Kidney (tissue), 14 donors: Measurements from ENCODE around the gene EPAS1. TPM values are rescaled to one million over a fixed set of nuclear protein-coding genes. Genes with fewer than 3 reads are reported as not detected.

ENCODE experiments used
- DNase-seq, 5 donors: peaks; one replicate each; pipeline ENCODE4 v3.0.0-alpha.2; 2013 to 2020
- FAIRE-seq: peaks from 2 replicates; lab custom pipeline; 2012; peaks lifted over from hg19 to GRCh38; lab: Jason Lieb, UNC
- H3K27ac ChIP-seq, 2 donors: one replicate each; pipeline ENCODE4 v1.7.0; 2013; ENCODE audit warnings: low read depth in 2 of 2, low read length in 2 of 2, inconsistent platforms in 1 of 2
- H3K27me3 ChIP-seq: one replicate; pipeline ENCODE4 v1.7.1; 2013; ENCODE audit warnings: low read length, inconsistent platforms; ENCODE audit not compliant: control insufficient read depth, insufficient read depth
- H3K36me3 ChIP-seq, 3 donors: one replicate each; pipeline versions ENCODE4 v1.7.0 to v1.7.1; 2013; ENCODE audit warnings: low read length in 3 of 3, control low read depth in 1 of 3, inconsistent platforms in 1 of 3; ENCODE audit not compliant: insufficient read depth in 3 of 3, control insufficient read depth in 2 of 3
- H3K4me1 ChIP-seq, 3 donors: one replicate each; pipeline versions ENCODE4 v1.7.0 to v1.7.1; 2013; ENCODE audit warnings: low read length in 3 of 3, inconsistent platforms in 1 of 3, low read depth in 1 of 3; ENCODE audit not compliant: control insufficient read depth in 2 of 3, insufficient read depth in 2 of 3
- H3K4me3 ChIP-seq, 3 donors: one replicate each; pipeline versions ENCODE4 v1.7.0 to v1.8.1; 2013; ENCODE audit warnings: low read length in 3 of 3, control low read depth in 1 of 3, inconsistent platforms in 1 of 3
- H3K9ac ChIP-seq, 3 donors: one replicate each; pipeline versions ENCODE4 v1.7.0 to v1.7.1; 2013; ENCODE audit warnings: low read length in 3 of 3, control low read depth in 1 of 3, inconsistent platforms in 1 of 3
- H3K9me3 ChIP-seq, 3 donors: one replicate each; pipeline versions ENCODE4 v1.7.0 to v1.7.1; 2013; ENCODE audit warnings: low read length in 3 of 3, control low read depth in 1 of 3, inconsistent platforms in 1 of 3; ENCODE audit not compliant: control insufficient read depth in 2 of 3, insufficient read depth in 1 of 3
- intact Hi-C: fragments of 100-400 bp; cut with DNase I; formaldehyde crosslinking; loops from one replicate; pipeline ENCODE4 v1.11.1; 2022
- polyA plus RNA-seq: library from polyadenylated mRNA; stranded (reverse); fragments of 350-450 nt; fragmentation: Illumina TruSeq; extraction: RNeasy Lipid Tissue Mini Kit (QIAGEN cat#74804); gene quantifications from one replicate; pipeline ENCODE4 v1.2.3, GENCODE V29; 2014; ENCODE audit warnings: low read depth, low replicate concordance; ENCODE audit not compliant: insufficient read depth
- total RNA-seq: library from RNA; stranded (reverse); fragmentation: NEBNext Ultra II Directional; extraction: Animal tissue kit (Norgen Biotek cat#: 25700); gene quantifications from one replicate; pipeline ENCODE4 v1.2.1, GENCODE V29; 2021
- TF ChIP-seq, protein P1 (sequence below): IDR thresholded peaks from 3 replicates; pipeline ENCODE4 v1.5.1; 2012; ENCODE audit warnings: mild to moderate bottlenecking, moderate library complexity, borderline replicate concordance; ENCODE audit not compliant: insufficient read depth; ENCODE audit errors: extremely low read depth
- donor health status: control.
- donor health status: control.
- donor health status: control.
- donor health status: control.
- donor health status: control.
- donor health status: DM: yes; HTN: yes; CAD: no.
- donor health status: Normal renal cell carcinoma (clear cell type).

Gene EPAS1
- total and polyA plus RNA-seq, 2 donors from 2014 or later, result 142 to 398 TPM

DNA sequence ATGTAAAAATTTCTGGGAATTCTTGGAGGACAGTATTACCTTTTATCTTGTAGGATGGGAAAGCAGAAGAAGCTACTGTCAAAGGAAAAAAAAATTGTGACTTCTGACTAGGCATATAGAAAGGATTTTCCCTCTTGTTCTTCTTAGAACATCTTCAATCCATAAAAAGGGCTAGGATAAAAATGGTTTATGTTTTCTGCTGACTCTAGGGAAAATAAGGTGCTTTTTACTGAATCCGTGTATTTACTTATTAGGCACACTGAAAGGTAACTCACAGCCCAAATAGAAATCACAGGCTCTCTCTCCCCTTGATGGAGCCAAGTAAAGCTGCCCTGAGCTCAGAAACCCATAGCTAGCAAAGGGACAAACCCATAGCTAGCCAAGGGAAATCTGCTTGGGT, 74.6 kb downstream of the EPAS1 start:
- TF ChIP-seq, protein P1, sequence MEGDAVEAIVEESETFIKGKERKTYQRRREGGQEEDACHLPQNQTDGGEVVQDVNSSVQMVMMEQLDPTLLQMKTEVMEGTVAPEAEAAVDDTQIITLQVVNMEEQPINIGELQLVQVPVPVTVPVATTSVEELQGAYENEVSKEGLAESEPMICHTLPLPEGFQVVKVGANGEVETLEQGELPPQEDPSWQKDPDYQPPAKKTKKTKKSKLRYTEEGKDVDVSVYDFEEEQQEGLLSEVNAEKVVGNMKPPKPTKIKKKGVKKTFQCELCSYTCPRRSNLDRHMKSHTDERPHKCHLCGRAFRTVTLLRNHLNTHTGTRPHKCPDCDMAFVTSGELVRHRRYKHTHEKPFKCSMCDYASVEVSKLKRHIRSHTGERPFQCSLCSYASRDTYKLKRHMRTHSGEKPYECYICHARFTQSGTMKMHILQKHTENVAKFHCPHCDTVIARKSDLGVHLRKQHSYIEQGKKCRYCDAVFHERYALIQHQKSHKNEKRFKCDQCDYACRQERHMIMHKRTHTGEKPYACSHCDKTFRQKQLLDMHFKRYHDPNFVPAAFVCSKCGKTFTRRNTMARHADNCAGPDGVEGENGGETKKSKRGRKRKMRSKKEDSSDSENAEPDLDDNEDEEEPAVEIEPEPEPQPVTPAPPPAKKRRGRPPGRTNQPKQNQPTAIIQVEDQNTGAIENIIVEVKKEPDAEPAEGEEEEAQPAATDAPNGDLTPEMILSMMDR, result no peak
- Histone ChIP-seq H3K27me3 (no peaks in the 10 kb centered on the region), H3K4me3 (no peak overlapping the region), H3K27ac (no peak overlapping the region), H3K9me3 (no peaks in the 10 kb centered on the region), H3K4me1 (no peaks in the 10 kb centered on the region), H3K36me3 (peaks cover 0 to 66% (median 55%) of the 10 kb centered on the region in 3 donors), H3K9ac (no peak overlapping the region)
- FAIRE-seq (no peak), DNase-seq (no peak)
- intact Hi-C loops, result no loop called here

DNA sequence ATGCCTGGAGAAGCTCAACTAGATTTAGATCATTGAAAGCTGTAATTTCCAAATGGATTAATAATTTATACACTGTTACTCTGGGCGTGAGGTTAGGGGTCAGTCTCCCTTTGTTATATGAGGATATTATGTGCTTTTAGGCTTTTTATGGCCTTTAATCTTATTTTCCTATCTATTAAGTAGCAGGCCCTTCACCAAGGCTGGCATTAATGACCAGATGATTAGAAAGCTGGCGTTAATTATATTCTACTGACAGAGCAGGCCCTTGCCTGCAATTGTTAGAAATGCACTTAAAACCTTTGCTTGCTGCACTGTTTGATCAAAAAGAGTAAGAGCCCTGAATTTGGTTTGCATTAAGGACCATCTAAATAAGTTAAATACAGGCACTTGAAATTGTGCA, 75.3 kb downstream of the EPAS1 start:
- no peak for FAIRE-seq
- H3K27ac ChIP-seq, result no peak overlapping the region
- DNase-seq, result no peak
- intact Hi-C loops, result no loop called here
- no peaks in the 10 kb centered on the region for H3K27me3 ChIP-seq
- H3K4me3 ChIP-seq, result no peak overlapping the region
- no peaks in the 10 kb centered on the region for H3K4me1 ChIP-seq
- peaks cover 0 to 69% (median 55%) of the 10 kb centered on the region in 3 donors for H3K36me3 ChIP-seq
- TF ChIP-seq, protein P1, result no peak
- no peaks in the 10 kb centered on the region for H3K9me3 ChIP-seq
- H3K9ac ChIP-seq, result no peak overlapping the region

DNA sequence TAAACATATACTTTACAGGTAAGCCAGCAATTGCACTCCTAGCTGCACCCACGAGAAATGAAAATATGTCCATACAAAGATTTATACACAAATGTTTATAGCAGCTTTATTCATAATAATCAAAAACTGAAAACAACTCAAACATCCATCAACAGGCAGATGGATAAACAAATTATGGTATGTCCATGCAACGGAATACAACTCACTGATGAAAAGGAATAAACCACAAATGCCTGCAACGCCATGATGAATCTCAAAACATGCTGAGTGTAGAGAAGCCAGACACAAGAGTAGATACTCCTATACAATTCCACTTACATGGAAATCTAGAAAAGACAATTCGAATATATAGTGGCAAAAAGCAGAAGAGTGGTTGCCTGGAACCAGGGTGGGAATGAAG, 76.0 kb downstream of the EPAS1 start:
- intact Hi-C loops, result no loop called here
- Histone ChIP-seq H3K27me3 (no peaks in the 10 kb centered on the region), H3K9ac (no peak overlapping the region), H3K4me3 (no peak overlapping the region), H3K4me1 (no peaks in the 10 kb centered on the region), H3K9me3 (no peaks in the 10 kb centered on the region), H3K27ac (no peak overlapping the region), H3K36me3 (peaks cover 0 to 71% (median 60%) of the 10 kb centered on the region in 3 donors)
- DNase-seq, result no peak
- no peak for FAIRE-seq
- TF ChIP-seq, protein P1, result no peak

DNA sequence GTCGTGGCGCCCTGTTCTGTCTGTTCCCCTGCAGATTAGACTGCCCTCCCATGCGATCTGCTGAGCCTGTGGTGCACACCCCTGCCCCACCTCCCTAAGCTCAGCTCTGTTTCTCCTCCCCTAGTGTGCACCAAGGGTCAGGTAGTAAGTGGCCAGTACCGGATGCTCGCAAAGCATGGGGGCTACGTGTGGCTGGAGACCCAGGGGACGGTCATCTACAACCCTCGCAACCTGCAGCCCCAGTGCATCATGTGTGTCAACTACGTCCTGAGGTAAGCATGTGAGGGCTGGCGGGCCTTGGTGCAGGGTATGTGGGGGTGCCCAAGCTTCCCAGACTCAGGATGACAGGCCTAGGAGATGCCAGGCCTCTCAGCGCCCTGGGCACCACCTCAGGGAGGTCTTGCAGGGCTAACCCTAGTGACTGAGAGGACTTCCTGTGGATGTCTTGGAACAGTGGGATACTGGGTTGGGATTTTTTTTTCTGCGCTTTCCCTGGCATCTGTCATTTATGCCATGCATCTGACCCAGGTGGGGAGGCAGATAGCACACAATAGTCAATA, 78.4 kb downstream of the EPAS1 start:
- no peak overlapping the region for H3K27ac ChIP-seq
- H3K4me3 ChIP-seq, result no peak overlapping the region
- intact Hi-C loops, result no loop called here
- H3K9ac ChIP-seq, result no peak overlapping the region
- no peak for FAIRE-seq
- TF ChIP-seq, protein P1, result no peak
- H3K4me1 ChIP-seq, result no peaks in the 10 kb centered on the region
- no peaks in the 10 kb centered on the region for H3K27me3 ChIP-seq
- H3K36me3 ChIP-seq, result peaks cover 0 to 73% (median 59%) of the 10 kb centered on the region in 3 donors
- DNase-seq, result no peak
- no peaks in the 10 kb centered on the region for H3K9me3 ChIP-seq
